Kidney (tissue), 14 donors: ENCODE data around the gene KCNA5. TPM values are rescaled to one million over a fixed set of nuclear protein-coding genes. Genes with fewer than 3 reads are reported as not detected.

ENCODE experiments used
- DNase-seq, 5 donors: peaks; one replicate each; pipeline ENCODE4 v3.0.0-alpha.2; 2013 to 2020
- FAIRE-seq: peaks from 2 replicates; lab custom pipeline; 2012; peaks lifted over from hg19 to GRCh38; lab: Jason Lieb, UNC
- H3K27ac ChIP-seq, 2 donors: one replicate each; pipeline ENCODE4 v1.7.0; 2013; ENCODE audit warnings: low read depth in 2 of 2, low read length in 2 of 2, inconsistent platforms in 1 of 2
- H3K27me3 ChIP-seq: one replicate; pipeline ENCODE4 v1.7.1; 2013; ENCODE audit warnings: low read length, inconsistent platforms; ENCODE audit not compliant: control insufficient read depth, insufficient read depth
- H3K36me3 ChIP-seq, 3 donors: one replicate each; pipeline versions ENCODE4 v1.7.0 to v1.7.1; 2013; ENCODE audit warnings: low read length in 3 of 3, control low read depth in 1 of 3, inconsistent platforms in 1 of 3; ENCODE audit not compliant: insufficient read depth in 3 of 3, control insufficient read depth in 2 of 3
- H3K4me1 ChIP-seq, 3 donors: one replicate each; pipeline versions ENCODE4 v1.7.0 to v1.7.1; 2013; ENCODE audit warnings: low read length in 3 of 3, inconsistent platforms in 1 of 3, low read depth in 1 of 3; ENCODE audit not compliant: control insufficient read depth in 2 of 3, insufficient read depth in 2 of 3
- H3K4me3 ChIP-seq, 3 donors: one replicate each; pipeline versions ENCODE4 v1.7.0 to v1.8.1; 2013; ENCODE audit warnings: low read length in 3 of 3, control low read depth in 1 of 3, inconsistent platforms in 1 of 3
- H3K9ac ChIP-seq, 3 donors: one replicate each; pipeline versions ENCODE4 v1.7.0 to v1.7.1; 2013; ENCODE audit warnings: low read length in 3 of 3, control low read depth in 1 of 3, inconsistent platforms in 1 of 3
- H3K9me3 ChIP-seq, 3 donors: one replicate each; pipeline versions ENCODE4 v1.7.0 to v1.7.1; 2013; ENCODE audit warnings: low read length in 3 of 3, control low read depth in 1 of 3, inconsistent platforms in 1 of 3; ENCODE audit not compliant: control insufficient read depth in 2 of 3, insufficient read depth in 1 of 3
- intact Hi-C: fragments of 100-400 bp; cut with DNase I; formaldehyde crosslinking; loops from one replicate; pipeline ENCODE4 v1.11.1; 2022
- polyA plus RNA-seq: library from polyadenylated mRNA; stranded (reverse); fragments of 350-450 nt; fragmentation: Illumina TruSeq; extraction: RNeasy Lipid Tissue Mini Kit (QIAGEN cat#74804); gene quantifications from one replicate; pipeline ENCODE4 v1.2.3, GENCODE V29; 2014; ENCODE audit warnings: low read depth, low replicate concordance; ENCODE audit not compliant: insufficient read depth
- total RNA-seq: library from RNA; stranded (reverse); fragmentation: NEBNext Ultra II Directional; extraction: Animal tissue kit (Norgen Biotek cat#: 25700); gene quantifications from one replicate; pipeline ENCODE4 v1.2.1, GENCODE V29; 2021
- TF ChIP-seq, protein P1 (sequence below): IDR thresholded peaks from 3 replicates; pipeline ENCODE4 v1.5.1; 2012; ENCODE audit warnings: mild to moderate bottlenecking, moderate library complexity, borderline replicate concordance; ENCODE audit not compliant: insufficient read depth; ENCODE audit errors: extremely low read depth
- donor health status: control.
- donor health status: control.
- donor health status: control.
- donor health status: control.
- donor health status: control.
- donor health status: DM: yes; HTN: yes; CAD: no.
- donor health status: Normal renal cell carcinoma (clear cell type).

KCNA5 gene
- total and polyA plus RNA-seq, 2 donors from 2014 or later, result 1.8 to 2.9 TPM

DNA sequence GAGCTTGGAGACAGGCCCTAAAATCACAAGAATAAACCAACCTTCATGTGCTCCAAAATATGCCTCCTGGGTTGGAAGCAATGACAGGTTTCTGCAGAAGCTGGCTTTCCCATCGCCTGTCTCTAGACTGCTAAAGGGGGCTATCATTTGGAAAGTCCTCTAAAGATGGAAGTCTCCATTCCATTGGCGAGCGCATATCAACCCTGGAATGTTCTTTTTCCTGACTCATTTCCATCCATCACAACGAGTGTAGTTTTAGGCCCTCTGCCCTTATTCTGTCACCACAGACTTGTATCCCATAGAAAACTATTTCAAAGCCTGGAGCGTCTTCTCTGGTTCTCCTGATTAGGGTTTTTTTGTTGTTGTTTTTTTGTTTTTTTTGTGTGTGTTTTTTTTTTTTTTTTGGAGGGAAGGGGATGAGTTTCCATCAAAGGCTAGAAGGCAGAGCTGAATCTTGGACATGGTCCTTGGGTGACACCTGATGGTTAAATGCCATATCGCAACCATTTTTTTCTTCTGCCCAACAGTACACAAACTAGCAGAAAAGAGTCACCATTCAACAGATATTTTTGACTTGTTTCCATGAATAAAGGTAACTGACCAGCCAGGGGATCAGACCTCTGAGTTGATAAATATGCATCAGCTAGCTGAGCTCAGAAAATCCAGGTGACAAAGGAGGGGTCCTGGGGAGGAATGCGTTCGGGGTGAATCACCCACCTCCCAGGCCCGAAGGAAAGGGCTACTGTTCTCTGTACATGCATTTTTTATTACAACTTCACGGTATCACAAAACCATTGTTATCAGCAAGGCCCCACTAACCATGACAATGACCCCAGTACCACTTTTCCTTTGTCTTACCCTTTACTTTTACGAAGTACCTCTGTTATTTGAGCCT is 40.5 kb downstream of the KCNA5 start:
- Histone ChIP-seq H3K4me3 (no peak overlapping the region), H3K9ac (no peak overlapping the region), H3K4me1 (no peaks in the 10 kb centered on the region), H3K27me3 (no peaks in the 10 kb centered on the region), H3K27ac (no peak overlapping the region), H3K36me3 (no peaks in the 10 kb centered on the region), H3K9me3 (no peaks in the 10 kb centered on the region)
- intact Hi-C loops, result loop anchor here (2.0 kb wide), 1 partner anchor 61 kb away; no protein-coding TSS in a partner anchor
- TF ChIP-seq, protein P1, sequence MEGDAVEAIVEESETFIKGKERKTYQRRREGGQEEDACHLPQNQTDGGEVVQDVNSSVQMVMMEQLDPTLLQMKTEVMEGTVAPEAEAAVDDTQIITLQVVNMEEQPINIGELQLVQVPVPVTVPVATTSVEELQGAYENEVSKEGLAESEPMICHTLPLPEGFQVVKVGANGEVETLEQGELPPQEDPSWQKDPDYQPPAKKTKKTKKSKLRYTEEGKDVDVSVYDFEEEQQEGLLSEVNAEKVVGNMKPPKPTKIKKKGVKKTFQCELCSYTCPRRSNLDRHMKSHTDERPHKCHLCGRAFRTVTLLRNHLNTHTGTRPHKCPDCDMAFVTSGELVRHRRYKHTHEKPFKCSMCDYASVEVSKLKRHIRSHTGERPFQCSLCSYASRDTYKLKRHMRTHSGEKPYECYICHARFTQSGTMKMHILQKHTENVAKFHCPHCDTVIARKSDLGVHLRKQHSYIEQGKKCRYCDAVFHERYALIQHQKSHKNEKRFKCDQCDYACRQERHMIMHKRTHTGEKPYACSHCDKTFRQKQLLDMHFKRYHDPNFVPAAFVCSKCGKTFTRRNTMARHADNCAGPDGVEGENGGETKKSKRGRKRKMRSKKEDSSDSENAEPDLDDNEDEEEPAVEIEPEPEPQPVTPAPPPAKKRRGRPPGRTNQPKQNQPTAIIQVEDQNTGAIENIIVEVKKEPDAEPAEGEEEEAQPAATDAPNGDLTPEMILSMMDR, result peak; percentile 63
- FAIRE-seq (peak; percentile 91), DNase-seq (peak in 3 of 5 donors; percentile 68 to 82 (median 80))

DNA sequence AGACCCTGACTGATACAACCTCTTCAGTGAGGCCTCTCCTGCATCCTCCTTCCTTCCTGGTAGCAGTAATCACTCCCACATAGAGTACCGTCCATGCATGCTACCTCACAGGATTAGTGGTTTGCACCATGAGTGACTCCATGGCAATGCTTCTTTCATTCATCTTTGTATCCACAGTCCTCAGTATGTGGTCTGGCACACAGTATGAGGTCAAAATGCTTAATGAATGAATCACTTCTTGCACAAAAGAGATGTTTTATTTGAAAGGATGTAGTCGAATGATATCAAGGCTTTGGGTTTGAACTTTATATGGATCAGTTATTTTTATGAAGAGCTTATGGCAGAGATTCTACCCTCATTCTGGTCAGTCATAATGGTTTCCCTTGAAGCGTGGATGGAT is 42.2 kb downstream of the KCNA5 start:
- Histone ChIP-seq H3K9ac (no peak overlapping the region), H3K27me3 (no peaks in the 10 kb centered on the region), H3K4me3 (no peak overlapping the region), H3K27ac (no peak overlapping the region), H3K36me3 (no peaks in the 10 kb centered on the region), H3K4me1 (no peaks in the 10 kb centered on the region), H3K9me3 (no peaks in the 10 kb centered on the region)
- intact Hi-C loops, result no loop called here
- no peak for DNase-seq
- no peak for FAIRE-seq
- TF ChIP-seq, protein P1, result no peak

DNA sequence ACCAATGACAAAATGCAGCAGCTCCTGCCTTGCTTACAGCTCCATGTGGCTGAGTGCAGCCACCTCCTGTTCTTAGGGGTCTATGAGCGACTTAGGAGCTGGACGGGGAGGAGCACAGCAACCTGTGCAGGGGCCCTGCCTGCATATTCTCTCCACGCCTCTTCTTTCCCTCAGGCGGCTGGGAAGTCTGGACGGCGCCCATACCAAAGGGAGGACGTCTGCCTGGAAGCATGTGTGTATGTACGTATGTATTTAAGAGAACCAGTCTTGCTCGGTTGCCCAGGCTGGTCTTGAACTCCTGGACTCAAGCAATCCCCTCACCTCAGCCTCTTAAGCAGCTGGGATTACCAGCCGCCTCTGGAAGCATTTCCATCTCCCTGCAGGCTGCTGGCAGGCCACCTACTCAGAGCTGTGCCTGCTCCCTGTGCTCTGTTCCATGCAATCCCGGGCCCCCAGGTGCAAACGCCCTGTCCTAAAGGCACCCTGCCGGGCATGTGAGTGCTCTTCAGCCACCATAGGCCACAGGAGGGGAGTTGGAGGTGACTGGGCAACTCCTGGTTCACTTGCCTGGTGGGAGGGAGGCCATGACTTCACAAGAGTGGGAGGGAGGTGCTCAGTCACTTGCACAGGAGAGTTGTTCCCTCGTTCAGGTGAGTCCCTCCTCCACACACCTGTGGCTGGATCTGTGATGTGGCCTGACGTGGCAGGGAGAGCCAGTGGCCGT is 44.3 kb downstream of the KCNA5 start:
- intact Hi-C loops, result no loop called here
- no peak for DNase-seq

More for the DNA sequence above, 44.3 kb downstream of the KCNA5 start:
- H3K9me3 ChIP-seq, result no peaks in the 10 kb centered on the region
- H3K4me3 ChIP-seq, result no peak overlapping the region
- FAIRE-seq, result no peak
- TF ChIP-seq, protein P1, result no peak
- H3K9ac ChIP-seq, result no peak overlapping the region
- no peaks in the 10 kb centered on the region for H3K4me1 ChIP-seq
- H3K27ac ChIP-seq, result no peak overlapping the region
- no peaks in the 10 kb centered on the region for H3K27me3 ChIP-seq
- H3K36me3 ChIP-seq, result no peaks in the 10 kb centered on the region
